Transverse colon (tissue), 4 donors: Measurements from ENCODE around the gene KDM5A. TPM values are rescaled to one million over a fixed set of nuclear protein-coding genes. Genes with fewer than 3 reads are reported as not detected.

ENCODE experiments used
- DNase-seq: peaks from one replicate; pipeline ENCODE4 v3.0.0-alpha.2; 2019
- H3K27ac ChIP-seq, 4 donors: fragments of 200-600 bp; sonication (generic); 2 replicates each; pipeline ENCODE4 v1.5.1; 2016 to 2018; ENCODE audit warnings: inconsistent platforms in 4 of 4
- H3K27me3 ChIP-seq: fragments of 200-600 bp; sonication (generic); 2 replicates; pipeline ENCODE4 v1.5.1; 2017; ENCODE audit warnings: inconsistent platforms
- H3K36me3 ChIP-seq, 4 donors: fragments of 200-600 bp; sonication (generic); 2 replicates each; pipeline ENCODE4 v1.5.1; 2017 to 2019; ENCODE audit warnings: inconsistent platforms in 4 of 4
- H3K4me1 ChIP-seq, 4 donors: fragments of 200-600 bp; sonication (generic); 2 replicates each; pipeline ENCODE4 v1.5.1; 2017 to 2020; ENCODE audit warnings: inconsistent platforms in 4 of 4
- H3K4me3 ChIP-seq, 4 donors: fragments of 200-600 bp; sonication (generic); 1 replicate in 1 of 4; 2 replicates in 3 of 4; pipeline versions ENCODE4 v1.5.1 to v1.6.1; 2017 to 2019; ENCODE audit warnings: inconsistent platforms in 4 of 4
- H3K9me3 ChIP-seq, 2 donors: fragments of 200-600 bp; sonication (generic); 2 replicates each; pipeline ENCODE4 v1.5.1; 2017 to 2019; ENCODE audit warnings: inconsistent platforms in 2 of 2
- CTCF ChIP-seq, 5 experiments: fragments of 200-600 bp in 3 of 5; fragments of 450-650 bp in 2 of 5; sonication (generic) in 3 of 5; IDR thresholded peaks; 1 replicate in 2 of 5; 2 replicates in 3 of 5; pipeline ENCODE4 v1.5.1; 2016 to 2017; ENCODE audit warnings: antibody characterized with exemption in 5 of 5, inconsistent platforms in 3 of 5, mild to moderate bottlenecking in 2 of 5, moderate library complexity in 1 of 5
- EP300 ChIP-seq: sonication (generic); formaldehyde crosslinking; IDR thresholded peaks from one replicate; pipeline ENCODE4 v1.6.1; 2017; ENCODE audit warnings: antibody characterized with exemption, low read depth
- POLR2A ChIP-seq: fragments of 450-650 bp; IDR thresholded peaks from one replicate; pipeline ENCODE4 v1.6.1; 2016; ENCODE audit warnings: antibody characterized with exemption, mild to moderate bottlenecking, moderate library complexity
- POLR2AphosphoS5 ChIP-seq, 3 donors: sonication (generic); formaldehyde crosslinking; IDR thresholded peaks; one replicate each; pipeline ENCODE4 v1.6.1; 2016; ENCODE audit warnings: antibody characterized with exemption in 3 of 3
- WGBS, 2 donors: methylation state at CpG; one replicate each; pipeline ENCODE4 v1.1.5; 2018; ENCODE audit warnings: low coverage in 1 of 2; 5-methylcytosine and 5-hydroxymethylcytosine counted together
- in situ Hi-C, 4 donors: fragments of 200-750 bp; cut with MboI; loops; one replicate each; pipeline versions ENCODE4 v1.15.0 to v1.15.1; 2017; ENCODE audit warnings: low sequenced_read_pairs in 3 of 4, low pct_ligation_motif_present in 1 of 4, low pct_unique_long_range_greater_than_20kb in 1 of 4
- intact Hi-C: fragments of 100-400 bp; cut with DNase I; formaldehyde crosslinking; loops from one replicate; pipeline ENCODE4 v1.15.1; 2023; ENCODE audit warnings: low total_unique reads
- total RNA-seq, 4 donors: library from RNA; depleted of rRNA; stranded (reverse); fragments of >200 nt; gene quantifications; one replicate each; pipeline ENCODE4 v1.1.0, GENCODE V29; 2016

The KDM5A gene
- total RNA-seq, 4 donors from 2014 or later, result 20.2 to 64.7 (median 51.5) TPM

GRCh38 chr12:295132-295531, 94.0 kb downstream of the KDM5A start:
- 100% methylated on average over 1 of the region's 1 CpG for WGBS, 2 donors
- DNase-seq, result no peak
- Histone ChIP-seq H3K27ac (no peak overlapping the region), H3K4me1 (no peaks in the 10 kb centered on the region), H3K4me3 (no peak overlapping the region), H3K27me3 (no peaks in the 10 kb centered on the region), H3K9me3 (no peaks in the 10 kb centered on the region), H3K36me3 (peaks cover 0 to 74% (median 36%) of the 10 kb centered on the region in 4 donors)
- in situ Hi-C loops (no loop called here), intact Hi-C loops (no loop called here)
- TF ChIP-seq POLR2AphosphoS5 (IDR thresholded peaks at IDR 0.05) (no peak), CTCF (IDR thresholded peaks at IDR 0.05) (no peak), POLR2A (no peak), EP300 (no peak)

GRCh38 chr12:293199-293598, 95.9 kb downstream of the KDM5A start:
- no peak for TF ChIP-seq POLR2AphosphoS5 (IDR thresholded peaks at IDR 0.05)
- no peak for TF ChIP-seq EP300
- TF ChIP-seq CTCF (IDR thresholded peaks at IDR 0.05), result no peak
- intact Hi-C loops, result no loop called here
- whole genome bisulfite sequencing, 2 donors, result 80 to 81% methylated on average over 5 of the region's 5 CpGs
- in situ Hi-C loops, result no loop called here
- no peaks in the 10 kb centered on the region for H3K9me3 ChIP-seq
- no peaks in the 10 kb centered on the region for H3K27me3 ChIP-seq
- H3K4me1 ChIP-seq, result no peaks in the 10 kb centered on the region
- no peak overlapping the region for H3K27ac ChIP-seq
- peaks cover 0 to 77% (median 34%) of the 10 kb centered on the region in 4 donors for H3K36me3 ChIP-seq
- no peak for DNase-seq
- no peak overlapping the region for H3K4me3 ChIP-seq

- Histone ChIP-seq H3K4me3 (no peak overlapping the region), H3K4me1 (no peaks in the 10 kb centered on the region), H3K9me3 (no peaks in the 10 kb centered on the region), H3K27ac (no peak overlapping the region), H3K36me3 (peaks cover 0 to 68% (median 29%) of the 10 kb centered on the region in 4 donors), H3K27me3 (no peaks in the 10 kb centered on the region)
- no peak for DNase-seq
- intact Hi-C loops (no loop called here), in situ Hi-C loops (no loop called here)
- TF ChIP-seq POLR2A (no peak), CTCF (IDR thresholded peaks at IDR 0.05) (no peak), EP300 (no peak), POLR2AphosphoS5 (IDR thresholded peaks at IDR 0.05) (no peak)
- 100% methylated on average over 1 of the region's 1 CpG for WGBS, 2 donors
Observed at GRCh38 chr12:292186-292585, 96.9 kb downstream of the KDM5A start.

- peaks cover 0 to 59% (median 22%) of the 10 kb centered on the region in 4 donors for H3K36me3 ChIP-seq
Observed at GRCh38 chr12:291153-291723, 97.9 kb downstream of the KDM5A start.

More at GRCh38 chr12:291153-291723, 97.9 kb downstream of the KDM5A start:
- in situ Hi-C loops, result no loop called here
- no peaks in the 10 kb centered on the region for H3K9me3 ChIP-seq
- no peak overlapping the region for H3K4me3 ChIP-seq
- TF ChIP-seq POLR2AphosphoS5 (IDR thresholded peaks at IDR 0.05), result no peak
- TF ChIP-seq POLR2A, result no peak
- TF ChIP-seq CTCF (IDR thresholded peaks at IDR 0.05), result no peak
- TF ChIP-seq EP300, result no peak
- WGBS, 2 donors, result 55 to 66% methylated on average over 1 of the region's 1 CpG
- no peaks in the 10 kb centered on the region for H3K4me1 ChIP-seq
- no peak overlapping the region for H3K27ac ChIP-seq
- intact Hi-C loops, result no loop called here
- no peak for DNase-seq
- H3K27me3 ChIP-seq, result no peaks in the 10 kb centered on the region
